ENCODE measurements around the gene ZNF460. TPM values are rescaled to one million over a fixed set of nuclear protein-coding genes. Genes with fewer than 3 reads are reported as not detected.

The ZNF460 gene
- total and polyA plus RNA-seq, 2 of the 13 experiments (the other 11 are each of a cell fraction or from before 2014, with no cell fraction given), result 14.5 to 44.8 TPM

GRCh38 chr19:57279418-57280164 is 694 bp upstream of the ZNF460 start (continued):
- peak; percentile 31; the same call in 1 of the 2 replicates for TF ChIP-seq NRL (CRISPR knock-in tag; IDR thresholded peaks at IDR 0.05; ENCODE audit: borderline replicate concordance)
- peak; percentile 70; the same call in 1 of the 2 replicates for TF ChIP-seq ZNF574 (CRISPR knock-in tag; IDR thresholded peaks at IDR 0.05)
- peak; percentile 36; the same call in 1 of the 2 replicates for TF ChIP-seq PHF20 (CRISPR knock-in tag; IDR thresholded peaks at IDR 0.05)
- TF ChIP-seq RBAK (CRISPR knock-in tag; IDR thresholded peaks at IDR 0.05), result no peak
- no peak for TF ChIP-seq ZNF703 (CRISPR knock-in tag; IDR thresholded peaks at IDR 0.05; ENCODE audit: borderline replicate concordance)
- no peak for TF ChIP-seq ZC3H4 (CRISPR knock-in tag; IDR thresholded peaks at IDR 0.05; ENCODE audit: borderline replicate concordance)
- TF ChIP-seq ATAD3A (CRISPR knock-in tag; IDR thresholded peaks at IDR 0.05), result no peak
- peak; percentile 93 for TF ChIP-seq KLF6 (CRISPR knock-in tag; IDR thresholded peaks at IDR 0.05)
- no peak; the same call in 1 of the 2 replicates for TF ChIP-seq NR1H2 (CRISPR knock-in tag; IDR thresholded peaks at IDR 0.05; ENCODE audit: borderline replicate concordance, low read depth)
- no peak for TF ChIP-seq HNF4G (IDR thresholded peaks at IDR 0.05; ENCODE audit: borderline replicate concordance, low read depth, low read length)
- no peak for TF ChIP-seq HNF4G (CRISPR knock-in tag; IDR thresholded peaks at IDR 0.05; ENCODE audit: borderline replicate concordance, low read depth)
- peak; percentile 68; the same call in 1 of the 2 replicates for TF ChIP-seq ZFX (CRISPR knock-in tag; IDR thresholded peaks at IDR 0.05; ENCODE audit: low read depth)
- no peak; the same call in 1 of the 2 replicates for TF ChIP-seq NR2F2 (IDR thresholded peaks at IDR 0.05; ENCODE audit: borderline replicate concordance, low read depth)
- TF ChIP-seq KDM4B (CRISPR knock-in tag; IDR thresholded peaks at IDR 0.05), result no peak
- TF ChIP-seq ZNF839 (CRISPR knock-in tag; IDR thresholded peaks at IDR 0.05; ENCODE audit: borderline replicate concordance), result no peak
- no peak for TF ChIP-seq ZNF333 (CRISPR knock-in tag; IDR thresholded peaks at IDR 0.05; ENCODE audit: borderline replicate concordance)
- no peak for TF ChIP-seq NFIB (CRISPR knock-in tag; IDR thresholded peaks at IDR 0.05; ENCODE audit: borderline replicate concordance)
- TF ChIP-seq NR0B2 (CRISPR knock-in tag; IDR thresholded peaks at IDR 0.05), result peak; percentile 89
- TF ChIP-seq TEF (CRISPR knock-in tag; IDR thresholded peaks at IDR 0.05), result peak; percentile 64; the same call in 1 of the 2 replicates
- no peak for TF ChIP-seq PRMT3 (CRISPR knock-in tag; IDR thresholded peaks at IDR 0.05; ENCODE audit: borderline replicate concordance, low read depth)
- peak; percentile 78; the same call in 1 of the 2 replicates for TF ChIP-seq TAF1 (CRISPR knock-in tag; IDR thresholded peaks at IDR 0.05)
- TF ChIP-seq GZF1 (CRISPR knock-in tag; IDR thresholded peaks at IDR 0.05), result no peak
- TF ChIP-seq FOXA1 (IDR thresholded peaks at IDR 0.05), result no peak
- TF ChIP-seq FOXA1 (CRISPR knock-in tag; IDR thresholded peaks at IDR 0.05), result 0 out of 2 replicates have a peak, but pooled peaks have one; percentile 47
- TF ChIP-seq ZNF883 (CRISPR knock-in tag; IDR thresholded peaks at IDR 0.05; ENCODE audit: not compliant biosample characterization), result no peak
- TF ChIP-seq MTA3 (CRISPR knock-in tag; IDR thresholded peaks at IDR 0.05), result no peak
- TF ChIP-seq ZNF558 (CRISPR knock-in tag; IDR thresholded peaks at IDR 0.05; ENCODE audit: borderline replicate concordance), result no peak
- TF ChIP-seq MAFK (conservative IDR thresholded peaks at IDR 0.05 in 1 of 2, IDR thresholded peaks at IDR 0.05 in 1 of 2; ENCODE audit: low read length in 2 of 2), result no peak
